MM.1S (cell line): ENCODE results near the gene OR2AJ1.

ENCODE experiments used
- EZH2 ChIP-seq: fragments of 300-600 bp; sonication (generic); optimal IDR thresholded peaks from 2 replicates; pipeline ENCODE3; 2017; ENCODE audit warnings: low read depth, mild to moderate bottlenecking, antibody characterized with exemption, low read length, mixed read lengths
- TF ChIP-seq, protein P1 (sequence below): fragments of 300-600 bp; sonication (generic); IDR thresholded peaks from 2 replicates; pipeline ENCODE4 v1.5.1; 2016; ENCODE audit warnings: antibody characterized with exemption, low read length, mixed read lengths

DNA sequence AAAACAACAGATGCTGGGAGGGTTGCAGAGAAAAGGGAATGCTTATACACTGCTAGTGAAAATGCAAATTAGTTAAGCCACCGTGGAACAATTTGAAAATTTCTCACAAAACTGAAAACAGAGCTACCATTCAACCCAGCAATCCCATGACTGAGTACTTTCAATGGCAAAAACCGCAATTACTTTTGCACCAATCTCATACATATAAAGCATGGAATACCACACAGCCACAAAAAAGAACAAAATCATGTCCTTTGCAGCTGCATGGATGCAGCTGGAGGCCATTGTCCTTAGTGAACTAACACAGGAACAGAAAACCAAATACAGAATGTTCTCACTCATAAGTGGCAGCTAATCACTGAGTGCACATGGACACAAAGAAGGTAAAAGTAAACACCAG lies 10.9 kb upstream of the OR2AJ1 start:
- TF ChIP-seq, protein P1, sequence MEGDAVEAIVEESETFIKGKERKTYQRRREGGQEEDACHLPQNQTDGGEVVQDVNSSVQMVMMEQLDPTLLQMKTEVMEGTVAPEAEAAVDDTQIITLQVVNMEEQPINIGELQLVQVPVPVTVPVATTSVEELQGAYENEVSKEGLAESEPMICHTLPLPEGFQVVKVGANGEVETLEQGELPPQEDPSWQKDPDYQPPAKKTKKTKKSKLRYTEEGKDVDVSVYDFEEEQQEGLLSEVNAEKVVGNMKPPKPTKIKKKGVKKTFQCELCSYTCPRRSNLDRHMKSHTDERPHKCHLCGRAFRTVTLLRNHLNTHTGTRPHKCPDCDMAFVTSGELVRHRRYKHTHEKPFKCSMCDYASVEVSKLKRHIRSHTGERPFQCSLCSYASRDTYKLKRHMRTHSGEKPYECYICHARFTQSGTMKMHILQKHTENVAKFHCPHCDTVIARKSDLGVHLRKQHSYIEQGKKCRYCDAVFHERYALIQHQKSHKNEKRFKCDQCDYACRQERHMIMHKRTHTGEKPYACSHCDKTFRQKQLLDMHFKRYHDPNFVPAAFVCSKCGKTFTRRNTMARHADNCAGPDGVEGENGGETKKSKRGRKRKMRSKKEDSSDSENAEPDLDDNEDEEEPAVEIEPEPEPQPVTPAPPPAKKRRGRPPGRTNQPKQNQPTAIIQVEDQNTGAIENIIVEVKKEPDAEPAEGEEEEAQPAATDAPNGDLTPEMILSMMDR: no peak
- TF ChIP-seq EZH2: no peak
